Astrocyte (in vitro differentiated cells and primary cell): ENCODE measurements around the gene PRDM8.

Experiments
- CTCF ChIP-seq: IDR thresholded peaks from 2 replicates; pipeline ENCODE4 v1.5.1; 2011; ENCODE audit warnings: low read depth, mild to moderate bottlenecking, inconsistent platforms, low read length, moderate library complexity; ENCODE audit not compliant: insufficient read depth
- EZH2 ChIP-seq: IDR thresholded peaks from 2 replicates; pipeline ENCODE4 v1.6.1; 2012; ENCODE audit warnings: mild to moderate bottlenecking, low read length, inconsistent platforms; ENCODE audit not compliant: insufficient read depth

- no peak for TF ChIP-seq CTCF
- TF ChIP-seq EZH2, result no peak
Measured at GRCh38 chr4:80189956-80190677, 7.2 kb upstream of the PRDM8 start.
